ENCODE data around the gene FAM107B.

- TF ChIP-seq YY1 (IDR thresholded peaks at IDR 0.05; ENCODE audit: insufficient read depth, insufficient replicate concordance, low read depth, low read length): no peak
- TF ChIP-seq, protein P1, sequence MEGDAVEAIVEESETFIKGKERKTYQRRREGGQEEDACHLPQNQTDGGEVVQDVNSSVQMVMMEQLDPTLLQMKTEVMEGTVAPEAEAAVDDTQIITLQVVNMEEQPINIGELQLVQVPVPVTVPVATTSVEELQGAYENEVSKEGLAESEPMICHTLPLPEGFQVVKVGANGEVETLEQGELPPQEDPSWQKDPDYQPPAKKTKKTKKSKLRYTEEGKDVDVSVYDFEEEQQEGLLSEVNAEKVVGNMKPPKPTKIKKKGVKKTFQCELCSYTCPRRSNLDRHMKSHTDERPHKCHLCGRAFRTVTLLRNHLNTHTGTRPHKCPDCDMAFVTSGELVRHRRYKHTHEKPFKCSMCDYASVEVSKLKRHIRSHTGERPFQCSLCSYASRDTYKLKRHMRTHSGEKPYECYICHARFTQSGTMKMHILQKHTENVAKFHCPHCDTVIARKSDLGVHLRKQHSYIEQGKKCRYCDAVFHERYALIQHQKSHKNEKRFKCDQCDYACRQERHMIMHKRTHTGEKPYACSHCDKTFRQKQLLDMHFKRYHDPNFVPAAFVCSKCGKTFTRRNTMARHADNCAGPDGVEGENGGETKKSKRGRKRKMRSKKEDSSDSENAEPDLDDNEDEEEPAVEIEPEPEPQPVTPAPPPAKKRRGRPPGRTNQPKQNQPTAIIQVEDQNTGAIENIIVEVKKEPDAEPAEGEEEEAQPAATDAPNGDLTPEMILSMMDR (CRISPR knock-in tag; IDR thresholded peaks at IDR 0.05): no peak
- TF ChIP-seq FOXA1 (IDR thresholded peaks at IDR 0.05): no peak
- no peak for TF ChIP-seq FOXA1 (CRISPR knock-in tag; IDR thresholded peaks at IDR 0.05)
- TF ChIP-seq DNMT3B (CRISPR knock-in tag; conservative IDR thresholded peaks at IDR 0.05): no peak
- TF ChIP-seq EZH2 (conservative IDR thresholded peaks at IDR 0.05; ENCODE audit: low read depth, low read length): no peak
- TF ChIP-seq ZBTB40 (IDR thresholded peaks at IDR 0.05): no peak
- no peak for TF ChIP-seq ZBTB40 (CRISPR knock-in tag; IDR thresholded peaks at IDR 0.05)
- TF ChIP-seq, protein P2, sequence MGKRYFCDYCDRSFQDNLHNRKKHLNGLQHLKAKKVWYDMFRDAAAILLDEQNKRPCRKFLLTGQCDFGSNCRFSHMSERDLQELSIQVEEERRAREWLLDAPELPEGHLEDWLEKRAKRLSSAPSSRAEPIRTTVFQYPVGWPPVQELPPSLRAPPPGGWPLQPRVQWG (CRISPR knock-in tag; IDR thresholded peaks at IDR 0.05; ENCODE audit: borderline replicate concordance, low read depth): no peak
- TF ChIP-seq RXRA (CRISPR knock-in tag; IDR thresholded peaks at IDR 0.05): no peak
- TF ChIP-seq KLF16 (CRISPR knock-in tag; IDR thresholded peaks at IDR 0.05): no peak
Measured at GRCh38 chr10:14616955-14617730, 157.6 kb downstream of the FAM107B start.
